ENCODE results near the gene ADD2.

- TF ChIP-seq CTCF (IDR thresholded peaks at IDR 0.05; ENCODE audit: low read depth, low read length) (no peak), POLR2A (IDR thresholded peaks at IDR 0.05; ENCODE audit: extremely low read depth, insufficient read length) (no peak), MAX (IDR thresholded peaks at IDR 0.05; ENCODE audit: low read depth, low read length) (no peak)
Observed at GRCh38 chr2:70658476-70658875, 109.5 kb downstream of the ADD2 start.

Data from NB4 (cell line).